ENCODE results near the gene TATDN2. TPM values are rescaled to one million over a fixed set of nuclear protein-coding genes. Genes with fewer than 3 reads are reported as not detected.

TATDN2 gene
- total RNA-seq, 1 experiment from 2014 or later: 30.4 TPM

DNA sequence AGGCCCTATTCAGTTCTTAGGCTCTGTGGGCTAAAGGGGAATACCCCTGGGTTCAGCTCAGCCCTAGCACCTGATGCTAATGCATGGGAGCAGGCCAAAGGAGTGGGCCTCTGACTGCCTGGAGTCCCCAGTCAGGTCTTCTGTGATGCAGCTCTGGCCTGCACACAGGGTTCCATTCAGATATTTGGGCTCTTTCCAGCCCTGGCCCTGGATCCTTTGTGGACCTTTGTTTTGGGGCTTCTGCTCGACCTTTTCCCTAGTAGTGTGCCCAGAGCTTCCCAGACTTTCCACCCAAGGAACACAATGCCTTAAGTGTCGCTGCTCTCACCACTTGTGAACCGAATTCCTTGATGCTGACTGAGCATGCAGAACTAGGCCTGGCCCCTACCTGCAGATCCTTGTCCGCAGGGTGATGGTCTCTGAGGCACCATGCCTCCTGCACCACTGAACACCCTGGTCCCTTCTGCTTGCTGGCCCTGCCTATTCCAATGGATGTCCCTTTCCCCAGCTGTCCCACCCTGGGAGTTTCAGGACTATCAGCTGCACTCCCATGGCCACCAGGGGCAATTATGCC lies 67.6 kb downstream of the TATDN2 start:
- in situ Hi-C loops (cut with HindIII; ENCODE audit: low pct_unique_long_range_greater_than_20kb, low sequenced_read_pairs): no loop called here
- ChIA-PET POLR2A (no interaction called here), CTCF (no interaction called here)
- Histone ChIP-seq H3K27me3 (ENCODE audit: control insufficient read depth, insufficient read depth, low read length) (no peaks in the 10 kb centered on the region), H3K9me3 (ENCODE audit: control insufficient read depth, insufficient read depth, low read depth, low read length) (no peaks in the 10 kb centered on the region), H3K4me3 (ENCODE audit: low read depth in 2 of 2, low read length in 2 of 2) (no peak overlapping the region), H3K4me1 (ENCODE audit: control insufficient read depth, insufficient read depth, low read length) (peaks cover 4% of the 10 kb centered on the region; the same call in 1 of the 2 replicates), H3K36me3 (ENCODE audit: control insufficient read depth, insufficient read depth, low read length) (peaks cover 13% of the 10 kb centered on the region), H3K27ac (ENCODE audit: low read length) (no peak overlapping the region)
- BruUV-seq (replicated peaks): no TSS peak
- ATAC-seq (no peak), DNase-seq (ENCODE audit: low read depth, low spot score) (no peak)
- intact Hi-C loops (cut with micrococcal nuclease; ENCODE audit: unreplicated experiment): no loop called here
- TF ChIP-seq, protein P1, sequence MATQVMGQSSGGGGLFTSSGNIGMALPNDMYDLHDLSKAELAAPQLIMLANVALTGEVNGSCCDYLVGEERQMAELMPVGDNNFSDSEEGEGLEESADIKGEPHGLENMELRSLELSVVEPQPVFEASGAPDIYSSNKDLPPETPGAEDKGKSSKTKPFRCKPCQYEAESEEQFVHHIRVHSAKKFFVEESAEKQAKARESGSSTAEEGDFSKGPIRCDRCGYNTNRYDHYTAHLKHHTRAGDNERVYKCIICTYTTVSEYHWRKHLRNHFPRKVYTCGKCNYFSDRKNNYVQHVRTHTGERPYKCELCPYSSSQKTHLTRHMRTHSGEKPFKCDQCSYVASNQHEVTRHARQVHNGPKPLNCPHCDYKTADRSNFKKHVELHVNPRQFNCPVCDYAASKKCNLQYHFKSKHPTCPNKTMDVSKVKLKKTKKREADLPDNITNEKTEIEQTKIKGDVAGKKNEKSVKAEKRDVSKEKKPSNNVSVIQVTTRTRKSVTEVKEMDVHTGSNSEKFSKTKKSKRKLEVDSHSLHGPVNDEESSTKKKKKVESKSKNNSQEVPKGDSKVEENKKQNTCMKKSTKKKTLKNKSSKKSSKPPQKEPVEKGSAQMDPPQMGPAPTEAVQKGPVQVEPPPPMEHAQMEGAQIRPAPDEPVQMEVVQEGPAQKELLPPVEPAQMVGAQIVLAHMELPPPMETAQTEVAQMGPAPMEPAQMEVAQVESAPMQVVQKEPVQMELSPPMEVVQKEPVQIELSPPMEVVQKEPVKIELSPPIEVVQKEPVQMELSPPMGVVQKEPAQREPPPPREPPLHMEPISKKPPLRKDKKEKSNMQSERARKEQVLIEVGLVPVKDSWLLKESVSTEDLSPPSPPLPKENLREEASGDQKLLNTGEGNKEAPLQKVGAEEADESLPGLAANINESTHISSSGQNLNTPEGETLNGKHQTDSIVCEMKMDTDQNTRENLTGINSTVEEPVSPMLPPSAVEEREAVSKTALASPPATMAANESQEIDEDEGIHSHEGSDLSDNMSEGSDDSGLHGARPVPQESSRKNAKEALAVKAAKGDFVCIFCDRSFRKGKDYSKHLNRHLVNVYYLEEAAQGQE (IDR thresholded peaks at IDR 0.05; ENCODE audit: insufficient read depth in 1 of 2, low read depth in 2 of 2, low read length in 1 of 2): no peak
- no peak for TF ChIP-seq SIN3A (IDR thresholded peaks at IDR 0.05; ENCODE audit: borderline replicate concordance, insufficient read depth, low read depth, low read length)

DNA sequence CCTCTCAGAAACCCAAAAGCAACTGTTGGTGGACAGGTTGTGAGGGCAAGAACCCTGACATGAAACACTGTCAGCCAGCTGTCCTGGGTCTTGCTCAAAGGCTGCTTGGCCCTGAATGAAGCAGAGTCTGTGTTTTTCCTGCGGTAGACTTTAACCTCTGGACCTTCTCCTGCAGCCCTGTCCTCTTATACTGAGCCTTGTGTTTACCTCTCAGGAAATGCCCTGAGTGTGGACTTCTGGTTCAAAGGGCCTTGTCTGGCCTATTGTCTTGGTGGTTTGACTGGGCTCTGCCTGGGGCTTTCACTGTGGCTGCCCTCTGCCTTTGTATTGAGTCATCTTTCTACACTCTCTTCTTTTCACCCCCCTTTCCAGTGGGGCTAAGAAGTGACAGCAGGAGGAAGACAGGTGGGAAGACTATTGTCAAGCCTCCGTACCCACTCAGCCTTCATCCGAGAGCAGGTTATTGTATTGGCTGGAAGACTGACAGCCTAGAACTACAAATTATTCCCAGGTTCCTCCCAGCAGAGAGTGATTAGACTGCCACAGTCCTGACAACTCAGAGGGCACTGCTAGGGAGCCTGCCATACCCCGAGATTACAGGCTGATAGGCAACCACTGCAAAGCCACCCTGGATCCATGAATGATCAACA lies 69.2 kb downstream of the TATDN2 start:
- ATAC-seq (no peak), DNase-seq (ENCODE audit: low read depth, low spot score) (no peak)
- no peak for TF ChIP-seq POLR2AphosphoS5 (IDR thresholded peaks at IDR 0.05; ENCODE audit: low read depth, low read length)
- TF ChIP-seq, protein P2, sequence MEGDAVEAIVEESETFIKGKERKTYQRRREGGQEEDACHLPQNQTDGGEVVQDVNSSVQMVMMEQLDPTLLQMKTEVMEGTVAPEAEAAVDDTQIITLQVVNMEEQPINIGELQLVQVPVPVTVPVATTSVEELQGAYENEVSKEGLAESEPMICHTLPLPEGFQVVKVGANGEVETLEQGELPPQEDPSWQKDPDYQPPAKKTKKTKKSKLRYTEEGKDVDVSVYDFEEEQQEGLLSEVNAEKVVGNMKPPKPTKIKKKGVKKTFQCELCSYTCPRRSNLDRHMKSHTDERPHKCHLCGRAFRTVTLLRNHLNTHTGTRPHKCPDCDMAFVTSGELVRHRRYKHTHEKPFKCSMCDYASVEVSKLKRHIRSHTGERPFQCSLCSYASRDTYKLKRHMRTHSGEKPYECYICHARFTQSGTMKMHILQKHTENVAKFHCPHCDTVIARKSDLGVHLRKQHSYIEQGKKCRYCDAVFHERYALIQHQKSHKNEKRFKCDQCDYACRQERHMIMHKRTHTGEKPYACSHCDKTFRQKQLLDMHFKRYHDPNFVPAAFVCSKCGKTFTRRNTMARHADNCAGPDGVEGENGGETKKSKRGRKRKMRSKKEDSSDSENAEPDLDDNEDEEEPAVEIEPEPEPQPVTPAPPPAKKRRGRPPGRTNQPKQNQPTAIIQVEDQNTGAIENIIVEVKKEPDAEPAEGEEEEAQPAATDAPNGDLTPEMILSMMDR (IDR thresholded peaks at IDR 0.05): no peak
- TF ChIP-seq, protein P1 (IDR thresholded peaks at IDR 0.05; ENCODE audit: insufficient read depth in 1 of 2, low read depth in 2 of 2, low read length in 1 of 2): no peak
- TF ChIP-seq SIN3A (IDR thresholded peaks at IDR 0.05; ENCODE audit: borderline replicate concordance, insufficient read depth, low read depth, low read length): no peak
- TF ChIP-seq TCF7L2 (IDR thresholded peaks at IDR 0.05; ENCODE audit: low read depth, low read length): no peak
- CTCF ChIA-PET: no interaction called here
- Histone ChIP-seq H3K36me3 (ENCODE audit: control insufficient read depth, insufficient read depth, low read length) (peaks cover 13% of the 10 kb centered on the region), H3K27me3 (ENCODE audit: control insufficient read depth, insufficient read depth, low read length) (no peaks in the 10 kb centered on the region), H3K4me1 (ENCODE audit: control insufficient read depth, insufficient read depth, low read length) (peaks cover 4% of the 10 kb centered on the region; the same call in 1 of the 2 replicates), H3K27ac (ENCODE audit: low read length) (no peak overlapping the region), H3K4me3 (ENCODE audit: low read depth in 2 of 2, low read length in 2 of 2) (no peak overlapping the region), H3K9me3 (ENCODE audit: control insufficient read depth, insufficient read depth, low read depth, low read length) (no peaks in the 10 kb centered on the region)
- no TSS peak for BruUV-seq (replicated peaks)
- POLR2A ChIA-PET: no interaction called here
- in situ Hi-C loops (cut with HindIII; ENCODE audit: low pct_unique_long_range_greater_than_20kb, low sequenced_read_pairs): no loop called here
- intact Hi-C loops (cut with micrococcal nuclease; ENCODE audit: unreplicated experiment): no loop called here
